Transverse colon (tissue), 4 donors: Measurements from ENCODE around the gene ERGIC1. TPM values are rescaled to one million over a fixed set of nuclear protein-coding genes. Genes with fewer than 3 reads are reported as not detected.
A peak's percentile ranks its signal among the peaks of the same experiment; 100 is the strongest.

Experiments used
- DNase-seq: peaks from one replicate; pipeline ENCODE4 v3.0.0-alpha.2; 2019
- H3K27ac ChIP-seq, 4 donors: fragments of 200-600 bp; sonication (generic); 2 replicates each; pipeline ENCODE4 v1.5.1; 2016 to 2018; ENCODE audit warnings: inconsistent platforms in 4 of 4
- H3K27me3 ChIP-seq: fragments of 200-600 bp; sonication (generic); 2 replicates; pipeline ENCODE4 v1.5.1; 2017; ENCODE audit warnings: inconsistent platforms
- H3K36me3 ChIP-seq, 4 donors: fragments of 200-600 bp; sonication (generic); 2 replicates each; pipeline ENCODE4 v1.5.1; 2017 to 2019; ENCODE audit warnings: inconsistent platforms in 4 of 4
- H3K4me1 ChIP-seq, 4 donors: fragments of 200-600 bp; sonication (generic); 2 replicates each; pipeline ENCODE4 v1.5.1; 2017 to 2020; ENCODE audit warnings: inconsistent platforms in 4 of 4
- H3K4me3 ChIP-seq, 4 donors: fragments of 200-600 bp; sonication (generic); 1 replicate in 1 of 4; 2 replicates in 3 of 4; pipeline versions ENCODE4 v1.5.1 to v1.6.1; 2017 to 2019; ENCODE audit warnings: inconsistent platforms in 4 of 4
- H3K9me3 ChIP-seq, 2 donors: fragments of 200-600 bp; sonication (generic); 2 replicates each; pipeline ENCODE4 v1.5.1; 2017 to 2019; ENCODE audit warnings: inconsistent platforms in 2 of 2
- CTCF ChIP-seq, 5 experiments: fragments of 200-600 bp in 3 of 5; fragments of 450-650 bp in 2 of 5; sonication (generic) in 3 of 5; IDR thresholded peaks; 1 replicate in 2 of 5; 2 replicates in 3 of 5; pipeline ENCODE4 v1.5.1; 2016 to 2017; ENCODE audit warnings: antibody characterized with exemption in 5 of 5, inconsistent platforms in 3 of 5, mild to moderate bottlenecking in 2 of 5, moderate library complexity in 1 of 5
- EP300 ChIP-seq: sonication (generic); formaldehyde crosslinking; IDR thresholded peaks from one replicate; pipeline ENCODE4 v1.6.1; 2017; ENCODE audit warnings: antibody characterized with exemption, low read depth
- POLR2A ChIP-seq: fragments of 450-650 bp; IDR thresholded peaks from one replicate; pipeline ENCODE4 v1.6.1; 2016; ENCODE audit warnings: antibody characterized with exemption, mild to moderate bottlenecking, moderate library complexity
- POLR2AphosphoS5 ChIP-seq, 3 donors: sonication (generic); formaldehyde crosslinking; IDR thresholded peaks; one replicate each; pipeline ENCODE4 v1.6.1; 2016; ENCODE audit warnings: antibody characterized with exemption in 3 of 3
- WGBS, 2 donors: methylation state at CpG; one replicate each; pipeline ENCODE4 v1.1.5; 2018; ENCODE audit warnings: low coverage in 1 of 2; 5-methylcytosine and 5-hydroxymethylcytosine counted together
- in situ Hi-C, 4 donors: fragments of 200-750 bp; cut with MboI; loops; one replicate each; pipeline versions ENCODE4 v1.15.0 to v1.15.1; 2017; ENCODE audit warnings: low sequenced_read_pairs in 3 of 4, low pct_ligation_motif_present in 1 of 4, low pct_unique_long_range_greater_than_20kb in 1 of 4
- intact Hi-C: fragments of 100-400 bp; cut with DNase I; formaldehyde crosslinking; loops from one replicate; pipeline ENCODE4 v1.15.1; 2023; ENCODE audit warnings: low total_unique reads
- total RNA-seq, 4 donors: library from RNA; depleted of rRNA; stranded (reverse); fragments of >200 nt; gene quantifications; one replicate each; pipeline ENCODE4 v1.1.0, GENCODE V29; 2016

The ERGIC1 gene
- total RNA-seq, 4 donors from 2014 or later: 125 to 252 (median 184) TPM

GRCh38 chr5:172788771-172789686, 45.0 kb upstream of the ERGIC1 start:
- in situ Hi-C loops: no loop called here
- 57% methylated on average over 21 of the region's 21 CpGs; no CpG with 5 or more reads in 1 of the 2 donors for WGBS, 2 donors
- H3K9me3 ChIP-seq: no peaks in the 10 kb centered on the region
- peaks cover 21 to 24% (median 22%) of the 10 kb centered on the region in 4 donors for H3K4me1 ChIP-seq
- H3K36me3 ChIP-seq: no peaks in the 10 kb centered on the region
- intact Hi-C loops: no loop called here
- no peak for TF ChIP-seq CTCF (IDR thresholded peaks at IDR 0.05)
- no peak for TF ChIP-seq POLR2AphosphoS5 (IDR thresholded peaks at IDR 0.05)
- no peak for TF ChIP-seq POLR2A
- no peak for TF ChIP-seq EP300
- peak overlapping the region; percentile 64 to 82 (median 74) for H3K27ac ChIP-seq
- DNase-seq: peak; percentile 73
- no peak overlapping the region for H3K4me3 ChIP-seq
- no peaks in the 10 kb centered on the region for H3K27me3 ChIP-seq

DNA sequence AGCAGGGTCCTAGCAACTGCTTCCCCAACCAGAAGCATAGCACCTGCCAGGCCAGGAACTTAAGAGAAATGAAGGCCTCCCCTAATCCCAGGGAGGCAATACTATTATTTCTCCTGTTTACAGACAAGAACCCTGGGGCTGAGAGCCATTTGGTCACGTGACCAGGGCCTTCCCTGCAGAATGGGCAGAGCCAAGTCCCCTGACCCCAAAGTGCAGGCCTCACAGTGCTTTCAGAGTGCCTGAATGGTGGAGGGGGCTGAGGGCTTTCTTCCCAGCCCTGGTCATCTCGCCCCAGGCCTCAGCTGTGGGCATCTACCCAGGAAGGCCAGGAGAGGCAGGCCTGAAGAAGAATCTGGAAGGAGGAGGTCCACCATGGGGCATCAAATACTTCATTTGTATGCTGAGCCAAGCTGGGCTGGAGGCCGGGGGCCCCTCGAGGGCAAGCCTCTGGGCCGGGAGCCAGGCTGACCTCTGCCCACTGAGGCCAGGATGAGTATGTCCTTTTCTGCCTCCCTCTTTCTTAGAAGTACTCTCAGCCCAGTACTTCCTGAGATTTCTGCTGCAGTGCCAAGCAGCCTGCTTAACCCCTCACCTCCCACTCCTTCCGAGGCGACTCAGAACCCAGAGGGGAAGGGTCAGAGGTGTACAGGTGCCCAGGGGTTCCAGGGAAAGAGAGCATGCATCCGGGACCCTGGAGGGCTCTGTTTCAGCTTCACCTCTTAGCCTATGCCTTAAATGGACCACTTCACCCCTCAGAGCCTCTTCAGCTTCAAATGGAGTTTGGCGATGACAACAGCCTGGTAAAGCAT, 44.2 kb upstream of the ERGIC1 start:
- H3K4me1 ChIP-seq: peaks cover 22 to 28% (median 22%) of the 10 kb centered on the region in 4 donors
- no peaks in the 10 kb centered on the region for H3K27me3 ChIP-seq
- H3K27ac ChIP-seq: peak overlapping the region; percentile 64 to 82 (median 74)
- no peak for DNase-seq
- no peaks in the 10 kb centered on the region for H3K36me3 ChIP-seq
- no peak overlapping the region for H3K4me3 ChIP-seq
- H3K9me3 ChIP-seq: no peaks in the 10 kb centered on the region
- 61 to 74% methylated on average over 3 to 9 of the region's 9 CpGs for WGBS, 2 donors
- in situ Hi-C loops: no loop called here
- no peak for TF ChIP-seq EP300
- no peak for TF ChIP-seq POLR2A
- intact Hi-C loops: no loop called here

GRCh38 chr5:172790496-172790889, 43.6 kb upstream of the ERGIC1 start:
- no peak for TF ChIP-seq EP300
- no peak for TF ChIP-seq CTCF (IDR thresholded peaks at IDR 0.05)
- no peak for TF ChIP-seq POLR2A
- no peak for TF ChIP-seq POLR2AphosphoS5 (IDR thresholded peaks at IDR 0.05)
- intact Hi-C loops: no loop called here
- Histone ChIP-seq H3K36me3 (no peaks in the 10 kb centered on the region), H3K27me3 (no peaks in the 10 kb centered on the region), H3K4me1 (peaks cover 22 to 32% (median 22%) of the 10 kb centered on the region in 4 donors), H3K4me3 (no peak overlapping the region), H3K27ac (peak overlapping the region in 3 of 4 donors; percentile 64 to 82 (median 78)), H3K9me3 (no peaks in the 10 kb centered on the region)
- in situ Hi-C loops: no loop called here
- no peak for DNase-seq
- WGBS, 2 donors: 50 to 74% methylated on average over 1 to 5 of the region's 5 CpGs

DNA sequence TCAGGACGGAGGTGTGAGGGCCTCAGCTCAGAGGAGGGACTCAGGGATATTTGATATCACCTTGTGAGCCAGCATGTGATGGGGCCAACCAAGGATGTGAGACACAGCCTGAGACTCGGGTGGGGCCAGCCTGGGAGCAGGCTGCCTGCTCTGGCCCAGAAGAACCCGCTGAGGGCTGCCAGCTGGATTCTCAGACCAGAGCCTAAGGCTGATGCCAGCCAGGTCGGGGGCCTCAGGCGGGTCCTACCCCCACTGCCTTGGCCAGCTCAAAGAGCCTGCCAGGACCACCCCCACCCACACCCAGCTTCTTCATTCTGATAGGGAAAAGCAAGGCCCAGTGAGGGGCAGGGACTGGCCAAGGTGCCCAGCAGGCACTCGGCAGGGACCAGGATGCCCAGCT, 42.8 kb upstream of the ERGIC1 start:
- Histone ChIP-seq H3K36me3 (no peaks in the 10 kb centered on the region), H3K27me3 (no peaks in the 10 kb centered on the region), H3K4me1 (peaks cover 22 to 38% (median 25%) of the 10 kb centered on the region in 4 donors), H3K27ac (no peak overlapping the region), H3K4me3 (no peak overlapping the region), H3K9me3 (no peaks in the 10 kb centered on the region)
- in situ Hi-C loops (no loop called here), intact Hi-C loops (no loop called here)
- TF ChIP-seq POLR2A (no peak), EP300 (no peak), POLR2AphosphoS5 (IDR thresholded peaks at IDR 0.05) (no peak), CTCF (IDR thresholded peaks at IDR 0.05) (no peak)
- DNase-seq: no peak
- WGBS, 2 donors: 86 to 100% methylated on average over 1 to 6 of the region's 6 CpGs
